Activated T-cell treated with anti-CD3 and anti-CD28 coated beads, Interleukin-2, amount 50 U/mL, for 24 hours (primary cell): ENCODE measurements around the gene CRIP3.

Source experiments
- DNase-seq: peaks from one replicate; pipeline ENCODE4 v3.0.0-alpha.2; 2020
- H3K27ac Mint-ChIP-seq: 2 replicates; pipeline ENCODE4 v1.8.0; 2020; ENCODE audit warnings: mild to moderate bottlenecking, mixed read lengths
- H3K27me3 Mint-ChIP-seq: 2 replicates; pipeline ENCODE4 v1.8.0; 2020; ENCODE audit warnings: mixed read lengths
- H3K36me3 Mint-ChIP-seq: 2 replicates; pipeline ENCODE4 v1.8.0; 2020; ENCODE audit warnings: low read depth, mixed read lengths
- H3K4me1 Mint-ChIP-seq: 2 replicates; pipeline ENCODE4 v1.8.0; 2020; ENCODE audit warnings: low read depth, mixed read lengths
- H3K4me3 Mint-ChIP-seq: 2 replicates; pipeline ENCODE4 v1.8.0; 2020; ENCODE audit warnings: mild to moderate bottlenecking, moderate library complexity, mixed read lengths
- H3K9me3 Mint-ChIP-seq: 2 replicates; pipeline ENCODE4 v1.8.0; 2020; ENCODE audit warnings: mixed read lengths

CRIP3 gene

GRCh38 chr6:43287717-43288679 is 20.6 kb downstream of the CRIP3 start:
- no peaks in the 10 kb centered on the region for H3K4me1 Mint-ChIP-seq
- no peaks in the 10 kb centered on the region for H3K36me3 Mint-ChIP-seq
- peaks cover 23% of the 10 kb centered on the region for H3K27me3 Mint-ChIP-seq
- no peaks in the 10 kb centered on the region for H3K9me3 Mint-ChIP-seq
- no peak overlapping the region for H3K27ac Mint-ChIP-seq
- DNase-seq: no peak
- H3K4me3 Mint-ChIP-seq: no peak overlapping the region

GRCh38 chr6:43286980-43287716 is 21.5 kb downstream of the CRIP3 start:
- Mint-ChIP-seq H3K27me3 (peaks cover 29% of the 10 kb centered on the region), H3K4me1 (no peaks in the 10 kb centered on the region), H3K9me3 (no peaks in the 10 kb centered on the region), H3K4me3 (no peak overlapping the region), H3K27ac (no peak overlapping the region), H3K36me3 (no peaks in the 10 kb centered on the region)
- DNase-seq: no peak

- H3K27ac Mint-ChIP-seq: no peak overlapping the region
- DNase-seq: no peak
- H3K36me3 Mint-ChIP-seq: no peaks in the 10 kb centered on the region
- peaks cover 30% of the 10 kb centered on the region for H3K27me3 Mint-ChIP-seq
- H3K4me1 Mint-ChIP-seq: no peaks in the 10 kb centered on the region
- H3K9me3 Mint-ChIP-seq: no peaks in the 10 kb centered on the region
- H3K4me3 Mint-ChIP-seq: no peak overlapping the region
Observed at GRCh38 chr6:43286456-43286979, 22.1 kb downstream of the CRIP3 start.

- Mint-ChIP-seq H3K27me3 (peaks cover 30% of the 10 kb centered on the region), H3K4me1 (no peaks in the 10 kb centered on the region), H3K36me3 (no peaks in the 10 kb centered on the region), H3K4me3 (no peak overlapping the region), H3K27ac (no peak overlapping the region), H3K9me3 (no peaks in the 10 kb centered on the region)
- DNase-seq: no peak
Observed at GRCh38 chr6:43285832-43286231, 22.8 kb downstream of the CRIP3 start.

- H3K27me3 Mint-ChIP-seq: peaks cover 36% of the 10 kb centered on the region
- DNase-seq: no peak
- H3K4me3 Mint-ChIP-seq: no peak overlapping the region
- no peaks in the 10 kb centered on the region for H3K9me3 Mint-ChIP-seq
- H3K4me1 Mint-ChIP-seq: no peaks in the 10 kb centered on the region
- no peaks in the 10 kb centered on the region for H3K36me3 Mint-ChIP-seq
- no peak overlapping the region for H3K27ac Mint-ChIP-seq
Observed at GRCh38 chr6:43284991-43285781, 23.4 kb downstream of the CRIP3 start.

- no peak for DNase-seq
- H3K27me3 Mint-ChIP-seq: peaks cover 36% of the 10 kb centered on the region
- H3K27ac Mint-ChIP-seq: no peak overlapping the region
Observed at GRCh38 chr6:43283905-43284304, 24.7 kb downstream of the CRIP3 start.

GRCh38 chr6:43283514-43283901 is 25.1 kb downstream of the CRIP3 start:
- Mint-ChIP-seq H3K9me3 (no peaks in the 10 kb centered on the region), H3K27ac (no peak overlapping the region), H3K27me3 (peaks cover 36% of the 10 kb centered on the region), H3K4me3 (no peak overlapping the region), H3K36me3 (no peaks in the 10 kb centered on the region), H3K4me1 (no peaks in the 10 kb centered on the region)
- no peak for DNase-seq

More at GRCh38 chr6:43283905-43284304, 24.7 kb downstream of the CRIP3 start:
- Mint-ChIP-seq H3K36me3 (no peaks in the 10 kb centered on the region), H3K4me3 (no peak overlapping the region), H3K4me1 (no peaks in the 10 kb centered on the region), H3K9me3 (no peaks in the 10 kb centered on the region)

- no peaks in the 10 kb centered on the region for H3K9me3 Mint-ChIP-seq
- DNase-seq: no peak
- H3K4me1 Mint-ChIP-seq: no peaks in the 10 kb centered on the region
- peaks cover 37% of the 10 kb centered on the region for H3K27me3 Mint-ChIP-seq
- no peak overlapping the region for H3K4me3 Mint-ChIP-seq
- no peaks in the 10 kb centered on the region for H3K36me3 Mint-ChIP-seq
- no peak overlapping the region for H3K27ac Mint-ChIP-seq
Observed at GRCh38 chr6:43282636-43283513, 25.8 kb downstream of the CRIP3 start.

GRCh38 chr6:43282060-43282459 is 26.6 kb downstream of the CRIP3 start:
- Mint-ChIP-seq H3K9me3 (no peaks in the 10 kb centered on the region), H3K4me1 (no peaks in the 10 kb centered on the region), H3K27me3 (peaks cover 40% of the 10 kb centered on the region), H3K4me3 (no peak overlapping the region), H3K36me3 (no peaks in the 10 kb centered on the region), H3K27ac (no peak overlapping the region)
- DNase-seq: no peak

GRCh38 chr6:43280234-43280633 is 28.4 kb downstream of the CRIP3 start:
- no peak overlapping the region for H3K4me3 Mint-ChIP-seq
- peaks cover 37% of the 10 kb centered on the region for H3K27me3 Mint-ChIP-seq
- H3K36me3 Mint-ChIP-seq: no peaks in the 10 kb centered on the region
- no peaks in the 10 kb centered on the region for H3K9me3 Mint-ChIP-seq
- no peak overlapping the region for H3K27ac Mint-ChIP-seq
- no peak for DNase-seq
- peaks cover 7% of the 10 kb centered on the region for H3K4me1 Mint-ChIP-seq

- Mint-ChIP-seq H3K27ac (no peak overlapping the region), H3K27me3 (peaks cover 46% of the 10 kb centered on the region), H3K4me3 (no peak overlapping the region), H3K36me3 (no peaks in the 10 kb centered on the region), H3K9me3 (no peaks in the 10 kb centered on the region), H3K4me1 (peaks cover 11% of the 10 kb centered on the region)
- DNase-seq: no peak
Observed at GRCh38 chr6:43278524-43279078, 30.0 kb downstream of the CRIP3 start.

- Mint-ChIP-seq H3K27me3 (peaks cover 49% of the 10 kb centered on the region), H3K27ac (no peak overlapping the region), H3K4me3 (no peak overlapping the region)
Observed at GRCh38 chr6:43277643-43278523, 30.7 kb downstream of the CRIP3 start.

GRCh38 chr6:43277306-43277642 is 31.4 kb downstream of the CRIP3 start:
- Mint-ChIP-seq H3K4me3 (no peak overlapping the region), H3K9me3 (no peaks in the 10 kb centered on the region), H3K4me1 (peaks cover 11% of the 10 kb centered on the region), H3K36me3 (no peaks in the 10 kb centered on the region), H3K27me3 (peaks cover 44% of the 10 kb centered on the region), H3K27ac (no peak overlapping the region)
- no peak for DNase-seq

More at GRCh38 chr6:43277643-43278523, 30.7 kb downstream of the CRIP3 start:
- H3K36me3 Mint-ChIP-seq: no peaks in the 10 kb centered on the region
- no peak for DNase-seq
- peaks cover 11% of the 10 kb centered on the region for H3K4me1 Mint-ChIP-seq
- no peaks in the 10 kb centered on the region for H3K9me3 Mint-ChIP-seq
